SJSA1 (cell line): ENCODE data around the gene EEF1A1. TPM values are rescaled to one million over a fixed set of nuclear protein-coding genes. Genes with fewer than 3 reads are reported as not detected.
"Not testable (repeated sequence)": the region's sequence is repeated elsewhere in the genome, so short reads cannot be mapped to it uniquely, and the experiment has no call there.

ENCODE experiments used
- DNase-seq, 2 experiments: peaks; one replicate each; pipeline ENCODE4 v3.0.0-alpha.2; 2015 to 2020; ENCODE audit warnings: low spot score in 2 of 2, low read depth in 1 of 2
- H3K27ac ChIP-seq: fragments of 250-450 bp; sonication (Bioruptor Pico); 2 replicates; pipeline ENCODE4 v1.5.1; 2020; ENCODE audit warnings: mild to moderate bottlenecking, moderate library complexity
- H3K27me3 ChIP-seq: fragments of 250-450 bp; sonication (Bioruptor Pico); replicated peaks from 2 replicates; pipeline ENCODE4 v1.5.1; 2020; ENCODE audit warnings: mild to moderate bottlenecking, moderate library complexity
- H3K36me3 ChIP-seq: fragments of 250-450 bp; sonication (Bioruptor Pico); 2 replicates; pipeline ENCODE4 v1.5.1; 2020; ENCODE audit warnings: mild to moderate bottlenecking
- H3K4me1 ChIP-seq: fragments of 250-450 bp; sonication (Bioruptor Pico); replicated peaks from 2 replicates; pipeline ENCODE4 v1.6.1; 2021; ENCODE audit warnings: mild to moderate bottlenecking
- H3K4me3 ChIP-seq: fragments of 250-450 bp; sonication (Bioruptor Pico); 2 replicates; pipeline ENCODE4 v1.5.1; 2020; ENCODE audit warnings: mild to moderate bottlenecking
- H3K9me3 ChIP-seq: fragments of 250-450 bp; sonication (Bioruptor Pico); replicated peaks from 2 replicates; pipeline ENCODE4 v1.5.1; 2020; ENCODE audit warnings: mild to moderate bottlenecking
- total RNA-seq: library from RNA; depleted of rRNA; stranded (reverse); fragments of >200 nt; shearing (Covaris generic); gene quantifications from 2 replicates; pipeline ENCODE4 v1.2.3, GENCODE V29; 2014

The EEF1A1 gene
- total RNA-seq, 1 experiment from 2014 or later, result 11,857 TPM

DNA sequence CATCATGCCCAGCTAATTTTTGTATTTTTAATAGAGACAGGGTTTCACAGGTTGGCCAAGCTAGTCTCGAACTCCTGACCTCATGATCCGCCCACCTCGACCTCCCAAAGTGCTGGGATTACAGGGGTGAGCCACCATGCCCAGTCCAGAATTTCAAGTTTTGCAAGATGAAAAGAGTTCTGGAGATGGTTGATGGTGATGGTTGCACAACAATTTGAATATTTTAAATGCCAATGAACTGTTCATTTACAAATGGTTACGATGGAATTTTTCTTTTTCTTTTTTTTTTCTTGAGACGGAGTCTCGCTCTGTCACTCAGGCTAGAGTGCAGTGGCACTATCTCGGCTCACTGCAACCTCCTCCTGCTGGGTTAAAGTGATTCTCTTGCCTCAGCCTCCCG, 15.1 kb downstream of the EEF1A1 start:
- not testable (repeated sequence) for DNase-seq, H3K27ac ChIP-seq, H3K9me3 ChIP-seq, H3K4me3 ChIP-seq, H3K4me1 ChIP-seq, H3K27me3 ChIP-seq
- peaks cover 21% of the 10 kb centered on the region for H3K36me3 ChIP-seq

DNA sequence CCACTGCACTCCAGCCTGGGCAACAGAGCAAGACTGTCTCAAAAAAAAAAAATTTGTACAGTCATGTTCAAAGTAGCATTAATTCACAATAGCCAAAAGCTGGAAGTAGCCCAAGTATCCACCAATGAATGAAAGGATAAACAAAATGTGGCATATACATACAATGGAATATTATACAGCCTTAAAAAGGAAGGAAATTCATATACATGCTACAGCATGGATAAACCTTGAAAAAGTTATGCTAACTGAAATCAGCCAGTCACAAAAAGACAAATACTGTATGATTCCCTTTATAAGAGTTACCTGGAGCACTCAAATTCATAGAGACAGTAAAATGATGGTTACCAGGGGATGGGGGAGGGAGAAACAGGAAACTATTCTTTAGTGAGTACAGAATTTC, 15.7 kb downstream of the EEF1A1 start:
- DNase-seq, result no peak
- H3K36me3 ChIP-seq, result peaks cover 27% of the 10 kb centered on the region
- no peaks in the 10 kb centered on the region for H3K4me1 ChIP-seq
- no peaks in the 10 kb centered on the region for H3K27me3 ChIP-seq
- H3K9me3 ChIP-seq, result no peaks in the 10 kb centered on the region
- no peak overlapping the region for H3K27ac ChIP-seq
- H3K4me3 ChIP-seq, result no peak overlapping the region

GRCh38 chr6:73504160-73504559, 16.7 kb downstream of the EEF1A1 start:
- H3K4me1 ChIP-seq, result no peaks in the 10 kb centered on the region
- H3K4me3 ChIP-seq, result no peak overlapping the region
- peaks cover 34% of the 10 kb centered on the region for H3K36me3 ChIP-seq
- no peaks in the 10 kb centered on the region for H3K9me3 ChIP-seq
- H3K27me3 ChIP-seq, result no peaks in the 10 kb centered on the region
- H3K27ac ChIP-seq, result no peak overlapping the region
- DNase-seq, result no peak

DNA sequence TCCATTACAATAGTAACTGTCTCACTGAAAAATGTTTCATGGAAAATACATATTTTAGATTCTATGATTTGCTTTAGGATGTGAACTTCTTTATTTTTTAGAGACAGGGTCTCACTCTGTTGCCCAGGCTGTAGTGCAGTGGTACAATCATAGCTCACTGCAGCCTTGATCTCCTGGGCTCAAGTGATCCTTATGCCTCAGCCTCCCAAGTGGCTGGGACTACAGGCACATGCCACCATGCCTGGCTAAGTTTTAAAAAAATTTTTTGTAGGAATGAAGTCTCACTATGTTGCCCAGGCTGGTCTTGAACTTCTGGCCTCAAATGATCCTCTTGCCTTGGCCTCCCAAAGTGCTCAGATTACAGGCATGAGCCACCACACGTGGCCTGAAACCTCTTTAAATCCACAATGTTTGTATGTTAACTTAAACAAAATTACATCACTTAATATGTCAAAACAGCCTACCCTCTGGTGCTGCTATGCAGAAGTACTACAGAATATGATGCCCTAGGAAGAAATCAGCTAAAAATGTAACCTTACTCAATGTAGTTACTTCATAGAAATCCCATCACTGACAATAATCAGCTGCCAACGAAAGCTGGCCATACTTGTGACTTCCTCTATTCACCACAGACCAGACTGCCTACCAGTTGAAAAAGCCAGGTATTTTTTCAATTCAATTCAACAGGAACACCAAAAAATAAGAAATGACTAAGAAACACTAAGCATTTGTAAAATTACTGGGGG, 17.6 kb downstream of the EEF1A1 start:
- H3K4me1 ChIP-seq, result no peaks in the 10 kb centered on the region
- H3K9me3 ChIP-seq, result no peaks in the 10 kb centered on the region
- DNase-seq, result no peak
- H3K4me3 ChIP-seq, result no peak overlapping the region
- peaks cover 41% of the 10 kb centered on the region for H3K36me3 ChIP-seq
- no peaks in the 10 kb centered on the region for H3K27me3 ChIP-seq
- no peak overlapping the region for H3K27ac ChIP-seq

DNA sequence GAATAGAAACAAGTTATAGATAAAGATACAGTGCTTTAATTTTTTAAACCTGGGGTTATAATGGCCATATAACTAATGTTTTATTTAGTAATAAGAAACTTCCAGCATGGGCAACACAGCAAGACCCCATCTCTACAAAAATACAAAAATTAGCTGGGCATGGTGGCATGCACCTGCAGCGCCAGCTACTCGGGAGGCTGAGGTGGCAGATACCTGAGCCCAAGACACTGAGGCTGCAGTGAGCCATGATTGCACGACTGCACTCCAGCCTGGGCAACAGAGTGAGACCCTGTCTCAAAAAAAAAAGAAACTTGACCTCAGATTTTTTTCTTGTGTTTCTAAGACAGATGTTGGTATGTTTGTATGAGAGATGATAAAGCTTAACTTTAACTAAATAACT, 22.9 kb downstream of the EEF1A1 start:
- H3K27ac ChIP-seq, result no peak overlapping the region
- no peaks in the 10 kb centered on the region for H3K27me3 ChIP-seq
- no peaks in the 10 kb centered on the region for H3K9me3 ChIP-seq
- H3K36me3 ChIP-seq, result peaks cover 71% of the 10 kb centered on the region
- DNase-seq, result no peak
- no peak overlapping the region for H3K4me3 ChIP-seq
- H3K4me1 ChIP-seq, result no peaks in the 10 kb centered on the region

DNA sequence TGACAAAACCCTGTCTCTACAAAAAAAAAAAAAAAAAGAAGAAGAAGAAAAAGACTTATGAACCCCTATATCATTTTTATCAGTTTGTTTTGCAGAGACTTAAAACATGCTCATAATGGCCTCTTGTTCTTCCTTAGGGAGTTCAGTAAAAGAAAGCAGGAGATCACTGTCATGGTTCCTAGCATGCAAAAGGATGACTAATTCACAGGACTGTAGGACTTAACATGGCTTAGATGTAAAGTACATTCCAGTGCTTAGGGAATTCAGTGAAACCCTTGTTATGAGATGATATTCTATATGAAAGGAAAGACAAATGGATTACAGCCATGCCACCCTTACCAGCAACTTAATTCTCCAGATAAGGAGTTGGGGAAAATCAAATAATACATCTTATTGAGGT, 29.5 kb downstream of the EEF1A1 start:
- Histone ChIP-seq H3K9me3 (no peaks in the 10 kb centered on the region), H3K4me1 (no peaks in the 10 kb centered on the region), H3K27ac (no peak overlapping the region), H3K36me3 (peaks cover 65% of the 10 kb centered on the region), H3K4me3 (no peak overlapping the region), H3K27me3 (no peaks in the 10 kb centered on the region)
- DNase-seq, result no peak

DNA sequence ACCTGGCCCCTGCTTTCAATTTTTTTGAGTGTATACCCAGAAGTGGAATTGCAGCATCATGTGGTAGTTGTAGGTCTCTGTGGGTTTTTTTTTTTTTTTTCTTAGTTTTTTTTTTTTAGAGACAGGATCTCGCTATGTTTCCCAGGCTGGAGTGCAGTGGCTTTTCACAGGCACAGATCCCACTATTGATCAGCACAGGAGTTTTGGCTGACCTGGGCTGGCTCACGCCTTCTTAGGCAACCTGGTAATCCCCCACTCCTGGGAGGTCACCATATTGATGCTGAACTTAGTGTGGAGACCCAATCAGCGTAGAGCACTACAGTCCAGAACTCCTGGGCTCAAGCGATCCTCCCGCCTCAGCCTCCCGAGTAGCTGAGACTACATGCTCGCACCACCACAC, 33.4 kb downstream of the EEF1A1 start:
- H3K27me3 ChIP-seq, result no peaks in the 10 kb centered on the region
- peaks cover 73% of the 10 kb centered on the region for H3K36me3 ChIP-seq
- H3K4me1 ChIP-seq, result no peaks in the 10 kb centered on the region
- no peak for DNase-seq
- H3K27ac ChIP-seq, result no peak overlapping the region
- H3K4me3 ChIP-seq, result no peak overlapping the region
- no peaks in the 10 kb centered on the region for H3K9me3 ChIP-seq

DNA sequence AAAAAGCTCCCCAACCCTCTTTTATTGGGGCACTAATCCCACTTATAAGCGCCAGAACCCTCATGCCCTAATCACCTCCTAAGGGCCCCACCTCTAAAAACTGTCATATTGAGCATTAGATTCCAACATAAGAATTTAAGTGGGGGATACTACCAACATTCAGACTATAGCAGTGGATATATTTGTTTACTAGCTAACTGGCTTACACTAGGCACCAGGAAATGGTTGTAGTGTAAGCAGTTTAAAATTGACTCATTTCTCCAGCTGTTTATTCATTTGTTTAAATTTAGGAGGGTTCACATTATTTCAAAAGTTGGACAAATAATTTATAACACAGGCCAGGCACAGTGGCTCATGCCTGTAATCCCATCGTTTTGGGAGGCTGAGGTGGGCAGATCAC, 36.4 kb downstream of the EEF1A1 start:
- H3K27ac ChIP-seq, result no peak overlapping the region
- no peaks in the 10 kb centered on the region for H3K27me3 ChIP-seq
- H3K4me1 ChIP-seq, result no peaks in the 10 kb centered on the region
- no peaks in the 10 kb centered on the region for H3K9me3 ChIP-seq
- H3K4me3 ChIP-seq, result no peak overlapping the region
- peaks cover 82% of the 10 kb centered on the region for H3K36me3 ChIP-seq
- no peak for DNase-seq

GRCh38 chr6:73481969-73482368, 38.9 kb downstream of the EEF1A1 start:
- H3K27ac ChIP-seq, result no peak overlapping the region
- DNase-seq, result no peak
- H3K27me3 ChIP-seq, result no peaks in the 10 kb centered on the region
- H3K4me3 ChIP-seq, result no peak overlapping the region
- H3K4me1 ChIP-seq, result no peaks in the 10 kb centered on the region
- peaks cover 84% of the 10 kb centered on the region for H3K36me3 ChIP-seq
- H3K9me3 ChIP-seq, result no peaks in the 10 kb centered on the region

- H3K36me3 ChIP-seq, result peaks cover 85% of the 10 kb centered on the region
Observed at GRCh38 chr6:73477407-73477806, 43.4 kb downstream of the EEF1A1 start.

GRCh38 chr6:73476723-73477122, 44.1 kb downstream of the EEF1A1 start:
- Histone ChIP-seq H3K4me1 (no peaks in the 10 kb centered on the region), H3K9me3 (no peaks in the 10 kb centered on the region), H3K27me3 (no peaks in the 10 kb centered on the region), H3K4me3 (no peak overlapping the region), H3K27ac (no peak overlapping the region), H3K36me3 (peaks cover 81% of the 10 kb centered on the region)
- DNase-seq, result no peak

More at GRCh38 chr6:73477407-73477806, 43.4 kb downstream of the EEF1A1 start:
- Histone ChIP-seq H3K4me3 (no peak overlapping the region), H3K27ac (no peak overlapping the region), H3K4me1 (no peaks in the 10 kb centered on the region), H3K9me3 (no peaks in the 10 kb centered on the region), H3K27me3 (no peaks in the 10 kb centered on the region)
- DNase-seq, result no peak

DNA sequence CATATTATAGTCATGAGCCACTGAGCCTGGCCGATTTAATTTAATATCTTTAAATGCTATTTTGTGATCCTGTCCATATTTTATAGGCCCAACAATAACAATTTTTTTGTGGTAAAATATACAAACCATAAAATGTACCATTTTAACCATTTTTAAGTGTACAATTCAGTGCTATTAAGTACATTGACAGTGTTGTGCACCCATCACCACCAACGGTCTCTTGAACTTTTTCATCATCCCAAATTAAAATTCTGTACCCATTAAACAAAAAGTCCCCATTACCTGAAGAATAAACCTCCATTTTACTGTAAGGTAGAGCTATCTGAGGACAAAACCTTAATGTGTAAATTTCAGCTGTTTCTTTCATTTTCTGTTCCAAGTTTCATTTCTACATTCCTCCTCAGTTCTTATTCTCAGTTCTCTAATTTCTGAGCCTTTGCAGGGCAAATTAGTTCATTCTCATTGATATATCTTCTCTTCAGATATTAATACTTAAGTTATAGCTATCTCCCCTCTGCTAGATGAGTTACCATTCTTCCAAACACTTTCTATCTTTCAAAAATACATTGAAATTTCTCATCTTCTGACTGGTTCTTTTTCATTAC, 49.0 kb downstream of the EEF1A1 start:
- Histone ChIP-seq H3K27me3 (no peaks in the 10 kb centered on the region), H3K9me3 (no peaks in the 10 kb centered on the region), H3K4me3 (no peak overlapping the region), H3K27ac (no peak overlapping the region), H3K36me3 (peaks cover 72% of the 10 kb centered on the region), H3K4me1 (no peaks in the 10 kb centered on the region)
- no peak for DNase-seq
